Heart left ventricle (tissue), 13 donors: ENCODE measurements around the gene ASMT.

ENCODE experiments used
- POLR2A ChIP-seq, 2 donors: fragments of 450-650 bp; IDR thresholded peaks; one replicate each; pipeline ENCODE4 v1.6.1; 2017; ENCODE audit warnings: antibody characterized with exemption in 2 of 2, mild to moderate bottlenecking in 2 of 2, moderate library complexity in 2 of 2
- TF ChIP-seq, protein P1 (sequence below), 12 donors: fragments of 200-600 bp; sonication (generic) in 4 of 12; IDR thresholded peaks; one replicate each; pipeline versions ENCODE4 v1.5.0 to v1.8.0; 2018 to 2022; ENCODE audit warnings: antibody characterized with exemption in 12 of 12, mild to moderate bottlenecking in 5 of 12
- donor health status: ischemic (EF 13 %, LVEDD 7.1; RV severe dilation, severe dysfunction).
- donor health status: DM: no; HTN: yes; CAD: no.
- donor health status: DM: no; HTN: no; CAD: no.
- donor health status: ischemic (EF 25% LVEDD 6.9; RV normal size, moderate dysfunction).
- donor health status: ischemic (EF 25% LVEDD 5.7; RV mildly dilated, moderate dysfunction).
- donor health status: ischemic (EF 35%, LVEDD 5.7; RV mildly dilated, moderate dysfunction).
- donor health status: nonischemic (EF 11% LVEDD 7.7; RV severe dilation, severe dysfunction).
- donor health status: DM: yes; HTN: yes; CAD: no.
- donor health status: PGD.
- donor health status: ischemic (EF 29% LVEDD 5.4; RV normal size, mild dysfunction).
- donor health status: nonischemic (EF 23%, LVEDD 6.1; RV moderate dilation, normal function).

GRCh38 chrX:1609311-1609710 lies 5.5 kb upstream of the ASMT start:
- TF ChIP-seq, protein P1, sequence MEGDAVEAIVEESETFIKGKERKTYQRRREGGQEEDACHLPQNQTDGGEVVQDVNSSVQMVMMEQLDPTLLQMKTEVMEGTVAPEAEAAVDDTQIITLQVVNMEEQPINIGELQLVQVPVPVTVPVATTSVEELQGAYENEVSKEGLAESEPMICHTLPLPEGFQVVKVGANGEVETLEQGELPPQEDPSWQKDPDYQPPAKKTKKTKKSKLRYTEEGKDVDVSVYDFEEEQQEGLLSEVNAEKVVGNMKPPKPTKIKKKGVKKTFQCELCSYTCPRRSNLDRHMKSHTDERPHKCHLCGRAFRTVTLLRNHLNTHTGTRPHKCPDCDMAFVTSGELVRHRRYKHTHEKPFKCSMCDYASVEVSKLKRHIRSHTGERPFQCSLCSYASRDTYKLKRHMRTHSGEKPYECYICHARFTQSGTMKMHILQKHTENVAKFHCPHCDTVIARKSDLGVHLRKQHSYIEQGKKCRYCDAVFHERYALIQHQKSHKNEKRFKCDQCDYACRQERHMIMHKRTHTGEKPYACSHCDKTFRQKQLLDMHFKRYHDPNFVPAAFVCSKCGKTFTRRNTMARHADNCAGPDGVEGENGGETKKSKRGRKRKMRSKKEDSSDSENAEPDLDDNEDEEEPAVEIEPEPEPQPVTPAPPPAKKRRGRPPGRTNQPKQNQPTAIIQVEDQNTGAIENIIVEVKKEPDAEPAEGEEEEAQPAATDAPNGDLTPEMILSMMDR (IDR thresholded peaks at IDR 0.05) = no peak
- no peak for TF ChIP-seq POLR2A (IDR thresholded peaks at IDR 0.05)
